HCT116 (cell line): ENCODE results near the gene VDAC1. TPM values are rescaled to one million over a fixed set of nuclear protein-coding genes. Genes with fewer than 3 reads are reported as not detected.

Experiments
- ATAC-seq: fragments of 200-7000 bp; cut with Tn5 transposase; 2 replicates; pipeline ENCODE4 v1.9.1; 2020; ENCODE audit warnings: mild to moderate bottlenecking, moderate library complexity
- BruUV-seq: library from RNA; stranded (reverse); fragments of 400-500 nt; replicated peaks from 2 replicates; lab custom pipeline; 2021; lab: Mats Ljungman, UMichigan
- CTCF ChIA-PET: fragments of 300-600 bp; sonication (Branson Sonifier 250); formaldehyde crosslinking; loops from one replicate; lab custom pipeline; 2021; ENCODE audit warnings: antibody characterized with exemption; lab: Charles Lee
- POLR2A ChIA-PET: fragments of 300-600, 350-600 bp; sonication (Branson Sonifier 250); formaldehyde crosslinking; loops from one replicate; lab custom pipeline; 2021; ENCODE audit warnings: antibody characterized with exemption; lab: Charles Lee
- RAD21 ChIA-PET, 2 experiments: fragments of 300-600 bp; sonication (Branson Sonifier 250); formaldehyde crosslinking; loops; one replicate each; lab custom pipeline; 2023; ENCODE audit warnings: low total read pairs in 2 of 2; ENCODE audit not compliant: uncharacterized antibody in 2 of 2, unreplicated experiment in 2 of 2, low non-redundant PET in 1 of 2; lab: Charles Lee
- DNase-seq: peaks from one replicate; pipeline ENCODE4 v3.0.0-alpha.2; 2010; ENCODE audit warnings: low read depth, low spot score
- H2AFZ ChIP-seq: fragments of 200-600 bp; shearing (Covaris generic), sonication (generic); 2 replicates; pipeline ENCODE4 v1.6.1; 2017; ENCODE audit warnings: low read depth, mixed run types, mixed read lengths, antibody characterized with exemption, low read length; ENCODE audit not compliant: poor library complexity, severe bottlenecking
- H3K27ac ChIP-seq: 2 replicates; pipeline ENCODE4 v1.5.1; 2012; ENCODE audit warnings: low read depth, low read length
- H3K27me3 ChIP-seq: fragments of 200-600 bp; sonication (generic); 2 replicates; pipeline ENCODE4 v1.6.1; 2016; ENCODE audit warnings: mixed run types, low read length, mixed read lengths; ENCODE audit not compliant: insufficient read depth
- H3K36me3 ChIP-seq, 2 experiments: fragments of 200-500 bp in 1 of 2; fragments of 200-600 bp in 1 of 2; sonication (Bioruptor generic) in 1 of 2; sonication (generic) in 1 of 2; 2 replicates each; pipeline versions ENCODE4 v1.5.1 to v1.6.1; 2014 to 2016; ENCODE audit warnings: low read length in 2 of 2, inconsistent platforms in 1 of 2, mixed read lengths in 1 of 2, mixed run types in 1 of 2; ENCODE audit not compliant: insufficient read depth in 2 of 2, control insufficient read depth in 1 of 2
- H3K4me1 ChIP-seq, 2 experiments: fragments of 200-600 bp in 1 of 2; sonication (generic) in 1 of 2; 2 replicates each; pipeline versions ENCODE4 v1.5.1 to v1.6.1; 2012 to 2017; ENCODE audit warnings: low read length in 2 of 2, inconsistent platforms in 1 of 2, mild to moderate bottlenecking in 1 of 2, mixed read lengths in 1 of 2, mixed run types in 1 of 2, moderate library complexity in 1 of 2; ENCODE audit not compliant: insufficient read depth in 2 of 2, control insufficient read depth in 1 of 2
- H3K4me2 ChIP-seq: fragments of 200-600 bp; sonication (generic); 2 replicates; pipeline ENCODE4 v1.6.1; 2017; ENCODE audit warnings: mixed run types, low read length, mixed read lengths
- H3K4me3 ChIP-seq, 2 experiments: fragments of 200-600 bp in 1 of 2; sonication (generic) in 1 of 2; replicated peaks in 1 of 2; 2 replicates each; pipeline ENCODE4 v1.5.1; 2011 to 2016; ENCODE audit warnings: low read length in 2 of 2, control low read depth in 1 of 2, low read depth in 1 of 2, mild to moderate bottlenecking in 1 of 2, mixed read lengths in 1 of 2, mixed run types in 1 of 2
- H3K79me2 ChIP-seq: fragments of 200-600 bp; sonication (generic); 2 replicates; pipeline ENCODE4 v1.6.1; 2017; ENCODE audit warnings: mild to moderate bottlenecking, mixed run types, low read length, moderate library complexity, mixed read lengths; ENCODE audit not compliant: insufficient read depth
- H3K9ac ChIP-seq: fragments of 200-600 bp; sonication (generic); 2 replicates; pipeline ENCODE4 v1.6.1; 2016; ENCODE audit warnings: low read length, mixed read lengths
- H3K9me2 ChIP-seq: fragments of 200-600 bp; sonication (generic), shearing (Covaris generic); 2 replicates; pipeline ENCODE4 v1.6.1; 2017; ENCODE audit warnings: mixed run types, mild to moderate bottlenecking, moderate library complexity; ENCODE audit not compliant: insufficient read depth
- H3K9me3 ChIP-seq, 2 experiments: fragments of 200-500 bp in 1 of 2; fragments of 200-600 bp in 1 of 2; sonication (Bioruptor generic) in 1 of 2; sonication (generic) in 1 of 2; 2 replicates each; pipeline ENCODE4 v1.6.1; 2014 to 2017; ENCODE audit warnings: low read length in 2 of 2, mixed read lengths in 2 of 2, inconsistent platforms in 1 of 2, low read depth in 1 of 2, mild to moderate bottlenecking in 1 of 2, mixed run types in 1 of 2, moderate library complexity in 1 of 2; ENCODE audit not compliant: control insufficient read depth in 1 of 2, insufficient read depth in 1 of 2
- H4K20me1 ChIP-seq: fragments of 200-600 bp; sonication (generic), shearing (Covaris generic); 2 replicates; pipeline ENCODE4 v1.6.1; 2017; ENCODE audit warnings: mixed run types, mild to moderate bottlenecking, moderate library complexity; ENCODE audit not compliant: insufficient read depth
- ATF3 ChIP-seq: IDR thresholded peaks from 2 replicates; pipeline ENCODE4 v1.6.1; 2012
- CBX3 ChIP-seq: IDR thresholded peaks from 2 replicates; pipeline ENCODE4 v1.6.1; 2012; ENCODE audit warnings: low read depth
- CEBPB ChIP-seq: IDR thresholded peaks from 2 replicates; pipeline ENCODE4 v1.6.1; 2012; ENCODE audit warnings: low read depth
- ELF1 ChIP-seq: IDR thresholded peaks from 2 replicates; pipeline ENCODE4 v1.6.1; 2012; ENCODE audit warnings: low read depth, borderline replicate concordance
- EZH2 ChIP-seq: fragments of 200-600 bp; sonication (generic); IDR thresholded peaks from 2 replicates; pipeline ENCODE4 v1.6.1; 2017; ENCODE audit warnings: antibody characterized with exemption, mixed run types
- EZH2phosphoT487 ChIP-seq: fragments of 200-600 bp; IDR thresholded peaks from 2 replicates; pipeline ENCODE4 v1.6.1; 2018; ENCODE audit warnings: antibody characterized with exemption, borderline replicate concordance
- JUND ChIP-seq: IDR thresholded peaks from 2 replicates; pipeline ENCODE4 v1.6.1; 2012
- POLR2A ChIP-seq: IDR thresholded peaks from 2 replicates; pipeline ENCODE4 v1.7.0; 2011; ENCODE audit warnings: borderline replicate concordance; ENCODE audit not compliant: insufficient read depth, insufficient read length; ENCODE audit errors: extremely low read depth
- POLR2AphosphoS5 ChIP-seq: IDR thresholded peaks from 2 replicates; pipeline ENCODE4 v1.6.1; 2011; ENCODE audit warnings: mild to moderate bottlenecking, low read depth, low read length, moderate library complexity
- RAD21 ChIP-seq: IDR thresholded peaks from 2 replicates; pipeline ENCODE4 v1.6.1; 2012; ENCODE audit warnings: low read depth, mild to moderate bottlenecking
- SP1 ChIP-seq: IDR thresholded peaks from 2 replicates; pipeline ENCODE4 v1.6.1; 2012; ENCODE audit warnings: low read depth
- YY1 ChIP-seq: IDR thresholded peaks from 2 replicates; pipeline ENCODE4 v1.6.1; 2011; ENCODE audit warnings: low read length, low read depth, moderate library complexity, mild to moderate bottlenecking; ENCODE audit not compliant: insufficient replicate concordance; ENCODE audit errors: extremely low read depth
- ZNF274 ChIP-seq: fragments of 200-500 bp; sonication (Bioruptor generic); IDR thresholded peaks from 2 replicates; pipeline ENCODE4 v1.6.1; 2014; ENCODE audit warnings: mild to moderate bottlenecking, low read depth, low read length, inconsistent platforms
- intact Hi-C: fragments of 100-400 bp; cut with micrococcal nuclease; formaldehyde crosslinking; loops from 2 replicates; pipeline ENCODE4 v1.10.0; 2022
- total RNA-seq: library from RNA; stranded (reverse); gene quantifications from one replicate; pipeline ENCODE4 v1.2.1, GENCODE V29; 2021; ENCODE audit not compliant: unreplicated experiment
- TF ChIP-seq, protein P1 (sequence below): IDR thresholded peaks from 2 replicates; pipeline ENCODE4 v1.6.1; 2012

VDAC1 gene
- total RNA-seq, 1 experiment from 2014 or later = 269 TPM

DNA sequence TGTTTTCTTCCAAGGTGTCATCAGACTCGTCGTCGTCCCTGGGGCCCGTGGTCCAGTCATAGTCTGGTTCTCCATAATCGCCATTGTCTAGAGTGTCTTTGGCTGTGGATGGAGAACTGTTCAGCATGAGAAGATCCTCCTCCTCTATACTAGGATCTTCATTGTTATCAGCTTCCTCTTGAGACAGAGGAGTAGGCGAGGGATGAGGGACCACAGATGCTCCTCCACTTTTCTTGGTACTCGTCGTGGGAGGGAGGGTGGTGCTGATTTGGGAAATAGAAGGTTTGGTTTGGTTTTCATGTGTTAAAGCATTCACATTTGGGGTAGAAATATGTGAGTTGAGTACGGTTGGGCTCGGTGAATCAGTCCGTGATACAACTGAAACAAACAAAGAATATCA is 45.1 kb downstream of the VDAC1 start:
- H3K4me2 ChIP-seq = no peak overlapping the region
- TF ChIP-seq, protein P1, sequence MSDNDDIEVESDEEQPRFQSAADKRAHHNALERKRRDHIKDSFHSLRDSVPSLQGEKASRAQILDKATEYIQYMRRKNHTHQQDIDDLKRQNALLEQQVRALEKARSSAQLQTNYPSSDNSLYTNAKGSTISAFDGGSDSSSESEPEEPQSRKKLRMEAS = no peak
- TF ChIP-seq SP1 = no peak
- no peak for TF ChIP-seq POLR2A
- no peak for TF ChIP-seq JUND
- no peak for TF ChIP-seq RAD21
- TF ChIP-seq ATF3 = no peak
- TF ChIP-seq ZNF274 = no peak
- TF ChIP-seq YY1 = no peak
- TF ChIP-seq CBX3 = no peak
- TF ChIP-seq EZH2phosphoT487 = no peak
- no peak for TF ChIP-seq EZH2
- TF ChIP-seq ELF1 = no peak
- no peak for TF ChIP-seq CEBPB
- TF ChIP-seq POLR2AphosphoS5 = no peak
- TF ChIP-seq, all 23 proteins: peak for 0
- no peak overlapping the region for H3K9ac ChIP-seq
- ChIA-PET POLR2A (no interaction called here), CTCF (no interaction called here), RAD21 (no interaction called here)
- no peaks in the 10 kb centered on the region for H3K9me2 ChIP-seq
- H3K9me3 ChIP-seq = no peaks in the 10 kb centered on the region
- peaks cover 48% of the 10 kb centered on the region for H3K79me2 ChIP-seq
- ATAC-seq = no peak
- H3K4me3 ChIP-seq = no peak overlapping the region
- H4K20me1 ChIP-seq = no peaks in the 10 kb centered on the region
- no peak for DNase-seq
- no peaks in the 10 kb centered on the region for H3K4me1 ChIP-seq
- peaks cover 0 to 15% of the 10 kb centered on the region in 2 experiments; a peak in 2 of 4 replicates for H3K36me3 ChIP-seq
- intact Hi-C loops = no loop called here
- no peak overlapping the region for H2AFZ ChIP-seq
- no peaks in the 10 kb centered on the region for H3K27me3 ChIP-seq
- no peak overlapping the region for H3K27ac ChIP-seq
- BruUV-seq = no TSS peak
